Amniotic stem cell (primary cell): ENCODE measurements around the gene CLN6.
"Not testable (repeated sequence)": the region's sequence is repeated elsewhere in the genome, so short reads cannot be mapped to it uniquely, and the experiment has no call there.

Source experiments
- DNase-seq: peaks from one replicate; lab custom pipeline; 2025; lab: John Stamatoyannopoulos, UW

CLN6 gene

GRCh38 chr15:68206711-68207151, 22.8 kb downstream of the CLN6 start:
- DNase-seq = no peak

GRCh38 chr15:68205954-68206539, 23.5 kb downstream of the CLN6 start:
- no peak for DNase-seq

- no peak for DNase-seq
Measured at GRCh38 chr15:68205558-68205944, 24.0 kb downstream of the CLN6 start.

GRCh38 chr15:68204776-68205557, 24.6 kb downstream of the CLN6 start, which contains the start of gene CALML4:
CALML4 (minus strand) TSS chr15:68205332; CDS start chr15:68205247, 85 bp downstream.
- no peak for DNase-seq

GRCh38 chr15:68204361-68204760, 25.2 kb downstream of the CLN6 start:
- no peak for DNase-seq

- DNase-seq = no peak
Measured at GRCh38 chr15:68203956-68204355, 25.6 kb downstream of the CLN6 start.

- DNase-seq = no peak
Measured at GRCh38 chr15:68203486-68203885, 26.0 kb downstream of the CLN6 start.

GRCh38 chr15:68202994-68203393, 26.5 kb downstream of the CLN6 start:
- DNase-seq = not testable (repeated sequence)

GRCh38 chr15:68201879-68202261, 27.7 kb downstream of the CLN6 start:
- DNase-seq = no peak

- no peak for DNase-seq
Measured at GRCh38 chr15:68201153-68201878, 28.2 kb downstream of the CLN6 start.

- no peak for DNase-seq
Measured at GRCh38 chr15:68200016-68200861, 29.3 kb downstream of the CLN6 start.

- DNase-seq = no peak
Measured at GRCh38 chr15:68199340-68199739, 30.2 kb downstream of the CLN6 start.

GRCh38 chr15:68197661-68198437, 31.7 kb downstream of the CLN6 start:
- no peak for DNase-seq

GRCh38 chr15:68197170-68197492, 32.4 kb downstream of the CLN6 start:
- no peak for DNase-seq

- no peak for DNase-seq
Measured at GRCh38 chr15:68196445-68197169, 32.9 kb downstream of the CLN6 start.

- DNase-seq = no peak
Measured at GRCh38 chr15:68195336-68196112, 34.0 kb downstream of the CLN6 start.

GRCh38 chr15:68192804-68193486, 36.6 kb downstream of the CLN6 start:
- no peak for DNase-seq

GRCh38 chr15:68192117-68192516, 37.4 kb downstream of the CLN6 start:
- DNase-seq = no peak

- DNase-seq = no peak
Measured at GRCh38 chr15:68191555-68191954, 38.0 kb downstream of the CLN6 start.
